B cell (primary cell): ENCODE measurements around the gene SSBP2. TPM values are rescaled to one million over a fixed set of nuclear protein-coding genes. Genes with fewer than 3 reads are reported as not detected.

Experiments used
- ATAC-seq: fragments of 200-7000 bp; cut with Tn5 transposase; one replicate; pipeline ENCODE4 v1.10.0; 2021; ENCODE audit warnings: low read depth, mild to moderate bottlenecking, moderate number of reproducible peaks, moderate library complexity
- CTCF ChIA-PET: fragments of 350-600 bp; sonication (Branson Sonifier 250); formaldehyde crosslinking; loops from one replicate; lab custom pipeline; 2021; ENCODE audit warnings: antibody characterized with exemption, inconsistent platforms; lab: Charles Lee
- POLR2A ChIA-PET: fragments of 350-600 bp; sonication (Branson Sonifier 250); formaldehyde crosslinking; loops from one replicate; lab custom pipeline; 2021; ENCODE audit warnings: antibody characterized with exemption; lab: Charles Lee
- DNase-seq: peaks from one replicate; pipeline ENCODE4 v3.0.0; 2013
- H2AFZ ChIP-seq: 2 replicates; pipeline ENCODE4 v1.6.1; 2012; ENCODE audit warnings: mild to moderate bottlenecking, low read depth, low read length; ENCODE audit not compliant: insufficient read depth, poor library complexity, severe bottlenecking
- H3K27ac ChIP-seq, 2 donors: 1 replicate in 1 of 2; 2 replicates in 1 of 2; pipeline ENCODE4 v1.5.1; 2012 to 2013; ENCODE audit warnings: low read length in 2 of 2, mild to moderate bottlenecking in 2 of 2, moderate library complexity in 1 of 2
- H3K27me3 ChIP-seq, 4 experiments: fragments of 200-600 bp in 1 of 4; sonication (generic) in 1 of 4; replicated peaks in 1 of 4; 1 replicate in 2 of 4; 2 replicates in 2 of 4; pipeline versions ENCODE4 v1.6.1 to v1.7.0; 2013 to 2016; ENCODE audit warnings: low read length in 3 of 4, mild to moderate bottlenecking in 2 of 4, mixed read lengths in 1 of 4, moderate library complexity in 1 of 4; ENCODE audit not compliant: insufficient read depth in 4 of 4, control insufficient read depth in 3 of 4; ENCODE audit errors: control extremely low read depth in 1 of 4
- H3K36me3 ChIP-seq, 2 experiments: replicated peaks in 1 of 2; 1 replicate in 1 of 2; 2 replicates in 1 of 2; pipeline versions ENCODE4 v1.6.1 to v1.7.1; 2013; ENCODE audit warnings: low read length in 1 of 2; ENCODE audit not compliant: insufficient read depth in 2 of 2, control insufficient read depth in 1 of 2; ENCODE audit errors: control extremely low read depth in 1 of 2, extremely low read depth in 1 of 2
- H3K4me1 ChIP-seq, 2 donors: fragments of 200-600 bp in 1 of 2; sonication (generic) in 1 of 2; 1 replicate in 1 of 2; 2 replicates in 1 of 2; pipeline versions ENCODE4 v1.5.1 to v1.6.1; 2013 to 2017; ENCODE audit warnings: low read length in 2 of 2; ENCODE audit not compliant: control insufficient read depth in 2 of 2, insufficient read depth in 2 of 2
- H3K4me2 ChIP-seq: replicated peaks from 2 replicates; pipeline ENCODE3; 2012; ENCODE audit warnings: mild to moderate bottlenecking, low read depth, low read length; ENCODE audit not compliant: poor library complexity, severe bottlenecking
- H3K4me3 ChIP-seq, 5 experiments: fragments of 200-600 bp in 1 of 5; sonication (generic) in 1 of 5; 1 replicate in 3 of 5; 2 replicates in 2 of 5; pipeline versions ENCODE4 v1.5.1 to v1.7.0; 2011 to 2016; ENCODE audit warnings: low read length in 4 of 5, mild to moderate bottlenecking in 4 of 5, low read depth in 2 of 5, control low read depth in 1 of 5, moderate library complexity in 1 of 5; ENCODE audit not compliant: insufficient read depth in 1 of 5; ENCODE audit errors: control extremely low read depth in 1 of 5, extremely low read depth in 1 of 5
- H3K79me2 ChIP-seq: fragments of 200-600 bp; sonication (generic); one replicate; pipeline ENCODE4 v1.6.0; 2016; ENCODE audit warnings: low read length; ENCODE audit not compliant: control insufficient read depth, insufficient read depth
- H3K9ac ChIP-seq: fragments of 200-600 bp; sonication (generic); 2 replicates; pipeline ENCODE4 v1.6.1; 2017; ENCODE audit warnings: mild to moderate bottlenecking, low read length, moderate library complexity
- H3K9me3 ChIP-seq, 3 donors: one replicate each; pipeline versions ENCODE4 v1.6.1 to v1.7.1; 2013; ENCODE audit warnings: low read length in 2 of 3; ENCODE audit not compliant: control insufficient read depth in 2 of 3, insufficient read depth in 1 of 3; ENCODE audit errors: control extremely low read depth in 1 of 3
- H4K20me1 ChIP-seq: 2 replicates; pipeline ENCODE4 v1.6.0; 2012; ENCODE audit warnings: mild to moderate bottlenecking, low read length; ENCODE audit not compliant: insufficient read depth, control insufficient read depth, poor library complexity, severe bottlenecking
- H3K27ac Mint-ChIP-seq: one replicate; pipeline ENCODE4 v1.8.0; 2021; ENCODE audit warnings: mixed read lengths
- H3K27me3 Mint-ChIP-seq: one replicate; pipeline ENCODE4 v1.8.0; 2021; ENCODE audit warnings: mixed read lengths
- H3K4me1 Mint-ChIP-seq: one replicate; pipeline ENCODE4 v1.8.0; 2021; ENCODE audit warnings: mixed read lengths
- H3K4me3 Mint-ChIP-seq: one replicate; pipeline ENCODE4 v1.8.0; 2021; ENCODE audit warnings: mixed read lengths
- H3K9me3 Mint-ChIP-seq: one replicate; pipeline ENCODE4 v1.8.0; 2022; ENCODE audit warnings: mixed read lengths; ENCODE audit not compliant: insufficient read depth
- CTCF ChIP-seq: fragments of 200-600 bp; IDR thresholded peaks from one replicate; pipeline ENCODE4 v1.8.0; 2022; ENCODE audit warnings: antibody characterized with exemption, mild to moderate bottlenecking
- EZH2 ChIP-seq: IDR thresholded peaks from 2 replicates; pipeline ENCODE4 v1.6.1; 2012; ENCODE audit warnings: borderline replicate concordance, low read depth, mild to moderate bottlenecking, moderate library complexity, low read length; ENCODE audit not compliant: insufficient read depth, poor library complexity, severe bottlenecking
- WGBS: methylation state at CpG from one replicate; pipeline ENCODE4 v1.1.5; 2013; ENCODE audit warnings: missing lambda C conversion rate; ENCODE audit not compliant: insufficient coverage; 5-methylcytosine and 5-hydroxymethylcytosine counted together
- intact Hi-C: fragments of 100-400 bp; cut with micrococcal nuclease; formaldehyde crosslinking; loops from one replicate; pipeline ENCODE4 v1.10.0; 2022
- polyA plus RNA-seq: library from polyadenylated mRNA; depleted of rRNA; stranded (reverse); fragments of >200 nt; gene quantifications from 2 replicates; pipeline ENCODE4 v1.2.3, GENCODE V29; 2012
- total RNA-seq, 2 donors: library from RNA; stranded (reverse); fragments of 120-200 nt in 1 of 2; gene quantifications; 1 replicate in 1 of 2; 2 replicates in 1 of 2; pipeline versions ENCODE4 v1.2.3 to v1.2.4, GENCODE V29; 2013 to 2022

SSBP2 gene
- total and polyA plus RNA-seq, 2 donors (not counting 1 experiment from before 2014, with no cell fraction given): 40.9 to 49.6 TPM

- Histone ChIP-seq H3K79me2 (no peaks in the 10 kb centered on the region), H3K9ac (no peak overlapping the region), H3K4me3 (no peak overlapping the region), H4K20me1 (no peaks in the 10 kb centered on the region), H3K27me3 (no peaks in the 10 kb centered on the region), H3K36me3 (no peaks in the 10 kb centered on the region), H3K9me3 (no peaks in the 10 kb centered on the region), H3K27ac (no peak overlapping the region), H3K4me2 (no peak overlapping the region), H3K4me1 (peaks cover 6 to 7% of the 10 kb centered on the region in 2 donors), H2AFZ (no peak overlapping the region)
- Mint-ChIP-seq H3K4me3 (no peak overlapping the region), H3K9me3 (no peaks in the 10 kb centered on the region), H3K4me1 (peaks cover 11% of the 10 kb centered on the region), H3K27me3 (no peaks in the 10 kb centered on the region), H3K27ac (no peak overlapping the region)
- DNase-seq: no peak
- ChIA-PET POLR2A (no interaction called here), CTCF (interaction anchor here (1.0 kb wide), 1 partner anchor 77 kb away, joined by 4 read pairs; no protein-coding TSS in a partner anchor)
- WGBS: 100% methylated on average over 1 of the region's 3 CpGs
- no peak for TF ChIP-seq EZH2
- TF ChIP-seq CTCF: no peak
- ATAC-seq: no peak
- intact Hi-C loops: no loop called here
Measured at GRCh38 chr5:81762401-81762800, 11.5 kb upstream of the SSBP2 start.

- TF ChIP-seq EZH2: no peak
- no peak for TF ChIP-seq CTCF
- intact Hi-C loops: no loop called here
- Histone ChIP-seq H4K20me1 (no peaks in the 10 kb centered on the region), H2AFZ (no peak overlapping the region), H3K27me3 (no peaks in the 10 kb centered on the region), H3K4me1 (peaks cover 6 to 7% of the 10 kb centered on the region in 2 donors), H3K79me2 (no peaks in the 10 kb centered on the region), H3K4me2 (no peak overlapping the region), H3K9me3 (no peaks in the 10 kb centered on the region), H3K27ac (no peak overlapping the region), H3K9ac (no peak overlapping the region), H3K36me3 (no peaks in the 10 kb centered on the region), H3K4me3 (no peak overlapping the region)
- ChIA-PET CTCF (interaction anchor here (1.0 to 1.2 kb wide), 2 partner anchors 11 to 77 kb away, joined by 3 to 4 read pairs; partner anchors contain the start of gene SSBP2), POLR2A (interaction anchor here (0.6 kb wide), 1 partner anchor 11 kb away, joined by 4 read pairs; no protein-coding TSS in a partner anchor)
- DNase-seq: no peak
- Mint-ChIP-seq H3K9me3 (no peaks in the 10 kb centered on the region), H3K4me3 (no peak overlapping the region), H3K4me1 (peaks cover 11% of the 10 kb centered on the region), H3K27me3 (no peaks in the 10 kb centered on the region), H3K27ac (no peak overlapping the region)
- ATAC-seq: no peak
- 100% methylated on average over 1 of the region's 1 CpG for WGBS
Measured at GRCh38 chr5:81761970-81762369, 11.1 kb upstream of the SSBP2 start.
